ENCODE results near the gene PTPN12. TPM values are rescaled to one million over a fixed set of nuclear protein-coding genes. Genes with fewer than 3 reads are reported as not detected.
"Not testable (repeated sequence)": the region's sequence is repeated elsewhere in the genome, so short reads cannot be mapped to it uniquely, and the experiment has no call there.

Gene PTPN12
- polyA plus RNA-seq, 1 experiment = 45.3 TPM

DNA sequence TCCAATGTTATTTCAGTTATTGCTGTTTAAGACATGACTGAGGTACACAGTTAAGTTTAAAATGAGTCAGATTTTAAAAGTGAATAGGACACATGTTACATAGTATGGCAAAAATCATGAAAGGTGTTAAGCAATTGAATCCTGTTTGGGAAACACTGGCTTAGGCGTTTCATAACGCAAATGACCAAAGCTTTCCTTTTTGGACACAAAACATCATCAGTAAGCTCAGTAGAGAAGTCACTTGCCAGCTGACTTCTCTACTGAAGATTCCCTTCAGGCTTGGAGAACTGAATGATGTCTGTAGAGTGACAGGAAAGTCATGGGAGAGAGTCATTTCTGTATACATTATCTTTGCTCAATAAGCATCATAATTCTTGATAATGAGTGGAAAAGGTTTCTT is 94.7 kb downstream of the PTPN12 start:
- H3K27me3 ChIP-seq (ENCODE audit: control insufficient read depth, insufficient read depth, low read length) = no peaks in the 10 kb centered on the region
- H3K9me3 ChIP-seq (ENCODE audit: control insufficient read depth, insufficient read depth, low read length) = no peaks in the 10 kb centered on the region
- H3K4me3 ChIP-seq (ENCODE audit: low read depth, low read length) = no peak overlapping the region
- no peak for DNase-seq (ENCODE audit: low read depth, low spot score)
- ChIA-PET CTCF (interaction anchor here (0.6 to 4.7 kb wide), 3 partner anchors 20 to 199 kb away, joined by 6 to 21 read pairs (median 17); no protein-coding TSS in a partner anchor), POLR2A (no interaction called here)
- H3K27ac ChIP-seq (ENCODE audit: low read depth, low read length) = no peak overlapping the region
- no peak for TF ChIP-seq CTCF (IDR thresholded peaks at IDR 0.05; ENCODE audit: low read depth, low read length)

DNA sequence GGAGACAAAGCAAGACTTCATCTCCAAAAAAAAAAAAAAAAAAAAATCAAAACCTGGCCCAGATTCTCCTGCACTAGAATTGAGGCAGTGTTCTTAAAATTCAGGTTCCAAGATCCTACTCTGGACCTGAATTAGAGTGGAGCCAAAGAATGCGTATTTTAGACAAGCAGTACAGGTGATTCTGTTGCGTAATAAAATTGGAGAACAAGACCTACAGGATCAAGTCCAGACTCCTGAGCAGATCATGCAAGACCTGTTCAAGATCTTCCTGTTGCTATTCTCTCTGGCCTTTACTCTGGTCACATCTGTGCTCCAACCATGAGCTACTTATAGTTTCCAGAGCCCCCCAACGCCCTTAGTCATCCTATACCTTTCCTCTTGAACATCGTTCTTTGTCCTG is 107.7 kb downstream of the PTPN12 start:
- CTCF ChIA-PET = interaction anchor here (0.7 kb wide), 1 partner anchor 62 kb away, joined by 3 read pairs; no protein-coding TSS in a partner anchor
- no peak for TF ChIP-seq CTCF (IDR thresholded peaks at IDR 0.05; ENCODE audit: low read depth, low read length)
- no peaks in the 10 kb centered on the region for H3K9me3 ChIP-seq (ENCODE audit: control insufficient read depth, insufficient read depth, low read length)
- no peaks in the 10 kb centered on the region for H3K27me3 ChIP-seq (ENCODE audit: control insufficient read depth, insufficient read depth, low read length)
- H3K4me3 ChIP-seq (ENCODE audit: low read depth, low read length) = no peak overlapping the region
- no peak overlapping the region for H3K27ac ChIP-seq (ENCODE audit: low read depth, low read length)
- POLR2A ChIA-PET = no interaction called here
- no peak for DNase-seq (ENCODE audit: low read depth, low spot score)

DNA sequence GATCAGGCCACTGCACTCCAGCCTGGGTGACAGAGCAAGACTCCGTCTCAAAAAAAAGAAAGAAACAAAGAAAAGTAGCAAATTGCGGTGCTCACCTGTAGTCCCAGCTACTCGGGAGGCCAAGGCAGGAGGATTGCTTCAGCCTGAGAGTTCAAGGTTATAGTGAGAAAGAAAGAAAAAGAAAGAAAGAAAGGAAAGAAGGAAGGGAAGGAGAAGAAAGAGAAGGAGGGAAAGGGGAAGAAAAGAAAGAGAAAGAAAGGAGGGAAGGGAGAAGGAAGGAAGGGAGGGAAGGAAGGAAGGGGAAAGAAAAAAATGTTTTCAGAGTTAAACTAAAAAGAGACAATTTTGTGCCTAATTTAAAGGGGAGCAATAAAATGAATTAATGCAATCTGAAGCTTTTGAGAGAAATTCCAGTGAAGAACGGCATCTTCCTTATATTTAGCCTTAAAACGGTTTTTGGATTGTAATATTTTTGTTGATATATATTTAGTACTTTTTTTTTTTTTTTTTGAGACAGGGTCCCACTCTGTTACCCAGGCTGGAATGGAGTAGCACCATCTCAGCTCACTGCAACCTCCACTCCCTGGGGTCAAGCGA is 111.7 kb downstream of the PTPN12 start:
- no peaks in the 10 kb centered on the region for H3K9me3 ChIP-seq (ENCODE audit: control insufficient read depth, insufficient read depth, low read length)
- no peak for DNase-seq (ENCODE audit: low read depth, low spot score)
- TF ChIP-seq CTCF (IDR thresholded peaks at IDR 0.05; ENCODE audit: low read depth, low read length) = no peak
- H3K4me3 ChIP-seq (ENCODE audit: low read depth, low read length) = no peak overlapping the region
- ChIA-PET CTCF (interaction anchor here (6.2 kb wide), 1 partner anchor 112 kb away, joined by 116 read pairs; no protein-coding TSS in a partner anchor), POLR2A (no interaction called here)
- H3K27ac ChIP-seq (ENCODE audit: low read depth, low read length) = no peak overlapping the region
- H3K27me3 ChIP-seq (ENCODE audit: control insufficient read depth, insufficient read depth, low read length) = no peaks in the 10 kb centered on the region

DNA sequence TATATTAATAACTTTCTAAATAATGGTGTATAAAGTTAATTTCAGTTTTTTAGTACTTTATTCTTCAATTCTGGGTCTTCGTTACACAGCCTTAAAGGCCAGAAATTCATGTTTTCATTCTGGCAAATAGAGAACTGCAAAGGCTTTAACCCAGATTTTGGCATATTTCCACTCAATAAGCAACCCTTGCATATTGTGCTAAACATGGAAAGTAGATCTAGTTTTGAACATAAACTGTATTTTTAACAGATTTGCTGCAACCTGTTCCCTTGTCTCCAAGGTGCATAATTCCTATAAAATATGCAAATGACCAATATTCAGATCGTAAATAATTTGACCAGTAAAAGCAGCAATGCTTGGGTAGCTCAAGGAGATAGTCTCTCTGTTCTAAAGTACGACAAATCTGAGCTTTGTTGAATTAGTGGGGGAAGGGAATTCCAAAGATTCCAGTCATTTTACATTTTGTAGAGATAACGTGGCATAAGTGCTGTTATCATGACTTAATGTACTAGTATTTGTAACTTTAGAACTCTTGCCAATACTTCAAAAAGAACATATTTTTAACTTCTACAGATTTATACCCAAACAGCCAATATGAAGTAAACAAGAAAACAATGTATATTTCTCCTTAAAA is 112.7 kb downstream of the PTPN12 start:
- DNase-seq (ENCODE audit: low read depth, low spot score) = no peak
- Histone ChIP-seq H3K4me3 (ENCODE audit: low read depth, low read length) (no peak overlapping the region), H3K27ac (ENCODE audit: low read depth, low read length) (no peak overlapping the region), H3K27me3 (ENCODE audit: control insufficient read depth, insufficient read depth, low read length) (no peaks in the 10 kb centered on the region), H3K9me3 (ENCODE audit: control insufficient read depth, insufficient read depth, low read length) (no peaks in the 10 kb centered on the region)
- ChIA-PET POLR2A (no interaction called here), CTCF (interaction anchor here (0.6 to 6.2 kb wide), 6 partner anchors 9 to 204 kb away, joined by 3 to 116 read pairs (median 19); no protein-coding TSS in a partner anchor)
- no peak for TF ChIP-seq CTCF (IDR thresholded peaks at IDR 0.05; ENCODE audit: low read depth, low read length)

DNA sequence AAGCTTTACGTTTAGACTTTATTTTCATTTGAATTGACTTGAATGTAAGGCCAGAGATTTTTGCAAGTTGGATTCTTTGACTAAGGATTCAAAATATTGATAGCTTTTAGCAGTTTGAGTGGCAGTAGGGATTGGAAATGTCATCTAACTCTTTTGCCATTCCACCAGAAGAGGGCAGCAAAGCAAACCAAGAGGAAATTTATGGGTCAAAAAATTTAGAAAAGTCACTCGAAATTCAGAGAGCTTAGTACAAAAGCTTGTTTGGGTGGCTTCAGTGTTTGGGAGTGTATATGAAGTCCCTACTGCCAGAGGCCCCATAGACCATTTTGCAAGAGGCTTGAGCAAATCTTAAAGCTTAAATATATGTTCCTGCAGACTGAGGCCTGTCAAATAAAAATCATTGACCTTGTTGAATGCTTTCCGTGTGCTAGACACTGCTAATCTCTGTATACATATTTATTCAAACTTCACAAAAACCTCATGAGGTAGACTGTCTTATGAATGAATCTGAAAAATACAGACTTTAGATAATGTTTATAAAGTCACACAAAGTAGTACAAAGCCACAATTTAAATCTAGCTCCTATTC is 114.6 kb downstream of the PTPN12 start:
- CTCF ChIA-PET = interaction anchor here (0.5 to 6.2 kb wide), 83 partner anchors 8 to 974 kb away, joined by 3 to 116 read pairs (median 4); partner anchors contain the start of genes PHTF2 and TMEM60
- no peak for DNase-seq (ENCODE audit: low read depth, low spot score)

GRCh38 chr7:77652826-77653225 is 115.7 kb downstream of the PTPN12 start:
- H3K27me3 ChIP-seq (ENCODE audit: control insufficient read depth, insufficient read depth, low read length); H3K9me3 ChIP-seq (ENCODE audit: control insufficient read depth, insufficient read depth, low read length); H3K27ac ChIP-seq (ENCODE audit: low read depth, low read length); POLR2A ChIA-PET; DNase-seq (ENCODE audit: low read depth, low spot score); H3K4me3 ChIP-seq (ENCODE audit: low read depth, low read length): not testable (repeated sequence)
- CTCF ChIA-PET = interaction anchor here (0.7 to 6.2 kb wide), 6 partner anchors 11 to 284 kb away, joined by 5 to 116 read pairs (median 10); no protein-coding TSS in a partner anchor

More for the DNA sequence above, 114.6 kb downstream of the PTPN12 start:
- POLR2A ChIA-PET = interaction anchor here (0.6 kb wide), 1 partner anchor 10 kb away, joined by 3 read pairs; no protein-coding TSS in a partner anchor
- H3K27me3 ChIP-seq (ENCODE audit: control insufficient read depth, insufficient read depth, low read length) = no peaks in the 10 kb centered on the region
- H3K9me3 ChIP-seq (ENCODE audit: control insufficient read depth, insufficient read depth, low read length) = no peaks in the 10 kb centered on the region
- no peak overlapping the region for H3K4me3 ChIP-seq (ENCODE audit: low read depth, low read length)
- H3K27ac ChIP-seq (ENCODE audit: low read depth, low read length) = no peak overlapping the region
- TF ChIP-seq CTCF (IDR thresholded peaks at IDR 0.05; ENCODE audit: low read depth, low read length) = peak; percentile 77

Measured in AG04450 (cell line).